ENCODE data around the gene WWOX. TPM values are rescaled to one million over a fixed set of nuclear protein-coding genes. Genes with fewer than 3 reads are reported as not detected.

Gene WWOX
- total and polyA plus RNA-seq, 2 donors (not counting 1 experiment from before 2014, with no cell fraction given): 10.5 to 42.3 TPM

DNA sequence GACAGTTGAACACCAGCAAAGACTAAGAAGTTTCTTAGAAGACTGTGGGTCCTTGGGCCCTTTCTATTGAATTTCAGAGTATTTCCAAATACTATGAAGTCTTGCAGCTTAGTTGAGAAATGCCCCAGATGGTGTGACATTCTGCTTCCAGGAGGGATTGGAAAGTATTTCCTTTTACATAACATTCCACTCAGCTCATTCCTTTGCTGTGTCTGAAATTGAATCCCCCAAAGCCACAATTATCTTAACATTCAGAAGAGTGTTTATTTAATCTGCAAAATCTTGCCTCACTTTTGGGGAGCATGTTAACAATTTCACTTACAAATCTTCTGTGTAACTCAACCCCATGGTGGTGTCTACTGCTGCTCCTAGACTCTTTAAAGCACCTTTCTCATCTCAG is 307.7 kb downstream of the WWOX start:
- Mint-ChIP-seq H3K27me3 (no peaks in the 10 kb centered on the region), H3K4me1 (no peaks in the 10 kb centered on the region), H3K27ac (no peak overlapping the region), H3K9me3 (ENCODE audit: insufficient read depth) (peaks cover 7% of the 10 kb centered on the region), H3K4me3 (no peak overlapping the region)
- Histone ChIP-seq H3K79me2 (ENCODE audit: control insufficient read depth, insufficient read depth, low read length) (no peaks in the 10 kb centered on the region), H2AFZ (ENCODE audit: insufficient read depth, low read depth, low read length, poor library complexity, severe bottlenecking) (no peak overlapping the region), H3K27me3 (replicated peaks in 1 of 4; ENCODE audit: control extremely low read depth in 1 of 4, control insufficient read depth in 3 of 4, insufficient read depth in 4 of 4, low read length in 3 of 4) (no peaks in the 10 kb centered on the region), H3K36me3 (replicated peaks in 1 of 2; ENCODE audit: control extremely low read depth in 1 of 2, control insufficient read depth in 1 of 2, extremely low read depth in 1 of 2, insufficient read depth in 2 of 2, low read length in 1 of 2) (no peaks in the 10 kb centered on the region), H3K27ac (ENCODE audit: low read length in 2 of 2) (no peak overlapping the region), H3K9ac (ENCODE audit: low read length) (no peak overlapping the region), H3K4me3 (ENCODE audit: control extremely low read depth in 1 of 5, extremely low read depth in 1 of 5, insufficient read depth in 1 of 5, low read depth in 2 of 5, low read length in 4 of 5) (no peak overlapping the region), H3K4me2 (replicated peaks; ENCODE audit: low read depth, low read length, poor library complexity, severe bottlenecking) (no peak overlapping the region), H3K4me1 (ENCODE audit: control insufficient read depth in 2 of 2, insufficient read depth in 2 of 2, low read length in 2 of 2) (no peaks in the 10 kb centered on the region), H4K20me1 (ENCODE audit: control insufficient read depth, insufficient read depth, low read length, poor library complexity, severe bottlenecking) (no peaks in the 10 kb centered on the region), H3K9me3 (ENCODE audit: control extremely low read depth in 1 of 3, control insufficient read depth in 2 of 3, insufficient read depth in 1 of 3, low read length in 2 of 3) (peaks cover 0 to 3% (median 0%) of the 10 kb centered on the region in 3 donors)
- TF ChIP-seq EZH2 (IDR thresholded peaks at IDR 0.05; ENCODE audit: borderline replicate concordance, insufficient read depth, low read depth, low read length, poor library complexity, severe bottlenecking): no peak
- TF ChIP-seq, protein P1, sequence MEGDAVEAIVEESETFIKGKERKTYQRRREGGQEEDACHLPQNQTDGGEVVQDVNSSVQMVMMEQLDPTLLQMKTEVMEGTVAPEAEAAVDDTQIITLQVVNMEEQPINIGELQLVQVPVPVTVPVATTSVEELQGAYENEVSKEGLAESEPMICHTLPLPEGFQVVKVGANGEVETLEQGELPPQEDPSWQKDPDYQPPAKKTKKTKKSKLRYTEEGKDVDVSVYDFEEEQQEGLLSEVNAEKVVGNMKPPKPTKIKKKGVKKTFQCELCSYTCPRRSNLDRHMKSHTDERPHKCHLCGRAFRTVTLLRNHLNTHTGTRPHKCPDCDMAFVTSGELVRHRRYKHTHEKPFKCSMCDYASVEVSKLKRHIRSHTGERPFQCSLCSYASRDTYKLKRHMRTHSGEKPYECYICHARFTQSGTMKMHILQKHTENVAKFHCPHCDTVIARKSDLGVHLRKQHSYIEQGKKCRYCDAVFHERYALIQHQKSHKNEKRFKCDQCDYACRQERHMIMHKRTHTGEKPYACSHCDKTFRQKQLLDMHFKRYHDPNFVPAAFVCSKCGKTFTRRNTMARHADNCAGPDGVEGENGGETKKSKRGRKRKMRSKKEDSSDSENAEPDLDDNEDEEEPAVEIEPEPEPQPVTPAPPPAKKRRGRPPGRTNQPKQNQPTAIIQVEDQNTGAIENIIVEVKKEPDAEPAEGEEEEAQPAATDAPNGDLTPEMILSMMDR (IDR thresholded peaks at IDR 0.05): no peak
- ChIA-PET CTCF (no interaction called here), POLR2A (no interaction called here)
- ATAC-seq (ENCODE audit: low read depth): no peak
- no peak for DNase-seq
- intact Hi-C loops (cut with micrococcal nuclease): no loop called here

DNA sequence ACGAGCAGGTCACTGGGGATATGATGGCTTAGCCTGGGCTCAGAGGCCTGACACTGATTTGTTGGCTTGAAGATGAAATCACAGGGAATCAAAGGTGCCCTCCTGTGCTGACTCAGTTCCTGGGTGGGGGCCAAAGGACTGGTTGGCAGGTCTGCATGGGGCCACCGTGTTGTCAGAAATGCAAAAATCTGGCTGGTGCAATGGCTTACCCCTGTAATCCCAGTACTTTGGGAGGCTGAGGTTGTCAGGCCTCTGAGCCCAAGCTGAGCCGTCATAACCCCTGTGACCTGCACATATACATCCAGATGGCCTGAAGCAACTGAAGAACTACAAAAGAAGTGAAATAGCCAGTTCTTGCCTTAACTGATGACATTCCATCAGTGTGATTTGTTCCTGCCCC is 314.2 kb downstream of the WWOX start:
- intact Hi-C loops (cut with micrococcal nuclease): no loop called here
- no peak overlapping the region for H3K27ac ChIP-seq (ENCODE audit: low read length in 2 of 2)
- no peak for DNase-seq
- no peak overlapping the region for H3K4me3 Mint-ChIP-seq
- WGBS (ENCODE audit: insufficient coverage): 97% methylated on average over 3 of the region's 3 CpGs
- H4K20me1 ChIP-seq (ENCODE audit: control insufficient read depth, insufficient read depth, low read length, poor library complexity, severe bottlenecking): no peaks in the 10 kb centered on the region
- H3K27me3 ChIP-seq (replicated peaks in 1 of 4; ENCODE audit: control extremely low read depth in 1 of 4, control insufficient read depth in 3 of 4, insufficient read depth in 4 of 4, low read length in 3 of 4): no peaks in the 10 kb centered on the region
- no peaks in the 10 kb centered on the region for H3K79me2 ChIP-seq (ENCODE audit: control insufficient read depth, insufficient read depth, low read length)
- TF ChIP-seq EZH2 (IDR thresholded peaks at IDR 0.05; ENCODE audit: borderline replicate concordance, insufficient read depth, low read depth, low read length, poor library complexity, severe bottlenecking): no peak
- TF ChIP-seq, protein P1 (IDR thresholded peaks at IDR 0.05): no peak
- H3K9me3 ChIP-seq (ENCODE audit: control extremely low read depth in 1 of 3, control insufficient read depth in 2 of 3, insufficient read depth in 1 of 3, low read length in 2 of 3): peaks cover 0 to 14% (median 7%) of the 10 kb centered on the region in 3 donors
- H3K4me1 ChIP-seq (ENCODE audit: control insufficient read depth in 2 of 2, insufficient read depth in 2 of 2, low read length in 2 of 2): no peaks in the 10 kb centered on the region
- peaks cover 8% of the 10 kb centered on the region for H3K9me3 Mint-ChIP-seq (ENCODE audit: insufficient read depth)
- ChIA-PET POLR2A (no interaction called here), CTCF (no interaction called here)
- H3K27me3 Mint-ChIP-seq: no peaks in the 10 kb centered on the region
- no peaks in the 10 kb centered on the region for H3K36me3 ChIP-seq (replicated peaks in 1 of 2; ENCODE audit: control extremely low read depth in 1 of 2, control insufficient read depth in 1 of 2, extremely low read depth in 1 of 2, insufficient read depth in 2 of 2, low read length in 1 of 2)
- H3K4me3 ChIP-seq (ENCODE audit: control extremely low read depth in 1 of 5, extremely low read depth in 1 of 5, insufficient read depth in 1 of 5, low read depth in 2 of 5, low read length in 4 of 5): no peak overlapping the region
- no peak overlapping the region for H3K4me2 ChIP-seq (replicated peaks; ENCODE audit: low read depth, low read length, poor library complexity, severe bottlenecking)
- no peak overlapping the region for H3K9ac ChIP-seq (ENCODE audit: low read length)
- no peaks in the 10 kb centered on the region for H3K4me1 Mint-ChIP-seq
- ATAC-seq (ENCODE audit: low read depth): no peak
- no peak overlapping the region for H3K27ac Mint-ChIP-seq
- no peak overlapping the region for H2AFZ ChIP-seq (ENCODE audit: insufficient read depth, low read depth, low read length, poor library complexity, severe bottlenecking)
